22Rv1 (cell line): Measurements from ENCODE around the gene TTC28.
A peak's percentile ranks its signal among the peaks of the same experiment; 100 is the strongest.

Source experiments
- H3K27ac ChIP-seq: fragments of 450-650 bp; 2 replicates; pipeline ENCODE4 v1.5.1; 2017
- ZFX ChIP-seq: fragments of 450-650 bp; IDR thresholded peaks from 2 replicates; pipeline ENCODE4 v1.6.1; 2017; ENCODE audit warnings: antibody characterized with exemption, borderline replicate concordance
- TF ChIP-seq, protein P1 (sequence below): fragments of 450-650 bp; IDR thresholded peaks from 2 replicates; pipeline ENCODE4 v1.5.1; 2017; ENCODE audit warnings: mild to moderate bottlenecking

The TTC28 gene

DNA sequence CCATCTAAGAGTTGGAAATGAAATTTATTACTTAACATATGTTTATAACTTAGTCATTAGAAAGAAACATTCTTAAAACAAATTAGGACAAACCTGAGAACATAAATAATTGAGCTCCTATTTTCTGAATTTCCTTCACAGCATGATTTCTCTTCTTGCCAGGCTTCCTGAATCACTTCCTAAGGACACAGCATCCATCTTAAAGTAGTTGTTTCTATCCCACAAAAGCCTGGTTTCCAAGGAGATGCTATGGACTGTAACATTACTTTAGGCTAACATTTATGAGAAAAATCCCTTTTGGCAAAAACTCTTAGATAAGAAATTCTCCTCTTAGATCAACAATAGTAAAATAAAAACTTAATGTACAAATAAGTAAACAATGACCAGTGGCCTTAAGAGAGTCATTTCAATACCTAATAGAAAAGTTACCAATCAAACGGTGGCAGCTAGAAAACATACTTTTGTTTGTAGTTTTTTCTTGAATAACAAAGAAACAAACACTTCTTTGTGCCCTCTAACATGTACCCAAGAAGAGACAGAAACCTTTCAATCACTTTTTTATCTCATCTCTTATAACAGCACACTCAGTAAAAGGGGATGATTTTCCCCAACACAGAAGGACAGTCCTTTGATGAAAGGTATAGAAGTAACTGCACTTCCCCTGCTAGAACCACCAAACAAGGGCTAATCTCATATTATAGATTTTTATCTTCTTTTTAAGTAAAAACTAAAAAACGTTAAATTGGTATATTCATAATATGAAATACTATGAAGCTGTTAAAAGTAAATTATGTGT is 74.5 kb downstream of the TTC28 start:
- TF ChIP-seq, protein P1, sequence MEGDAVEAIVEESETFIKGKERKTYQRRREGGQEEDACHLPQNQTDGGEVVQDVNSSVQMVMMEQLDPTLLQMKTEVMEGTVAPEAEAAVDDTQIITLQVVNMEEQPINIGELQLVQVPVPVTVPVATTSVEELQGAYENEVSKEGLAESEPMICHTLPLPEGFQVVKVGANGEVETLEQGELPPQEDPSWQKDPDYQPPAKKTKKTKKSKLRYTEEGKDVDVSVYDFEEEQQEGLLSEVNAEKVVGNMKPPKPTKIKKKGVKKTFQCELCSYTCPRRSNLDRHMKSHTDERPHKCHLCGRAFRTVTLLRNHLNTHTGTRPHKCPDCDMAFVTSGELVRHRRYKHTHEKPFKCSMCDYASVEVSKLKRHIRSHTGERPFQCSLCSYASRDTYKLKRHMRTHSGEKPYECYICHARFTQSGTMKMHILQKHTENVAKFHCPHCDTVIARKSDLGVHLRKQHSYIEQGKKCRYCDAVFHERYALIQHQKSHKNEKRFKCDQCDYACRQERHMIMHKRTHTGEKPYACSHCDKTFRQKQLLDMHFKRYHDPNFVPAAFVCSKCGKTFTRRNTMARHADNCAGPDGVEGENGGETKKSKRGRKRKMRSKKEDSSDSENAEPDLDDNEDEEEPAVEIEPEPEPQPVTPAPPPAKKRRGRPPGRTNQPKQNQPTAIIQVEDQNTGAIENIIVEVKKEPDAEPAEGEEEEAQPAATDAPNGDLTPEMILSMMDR = no peak
- no peak for TF ChIP-seq ZFX
- no peak overlapping the region for H3K27ac ChIP-seq

DNA sequence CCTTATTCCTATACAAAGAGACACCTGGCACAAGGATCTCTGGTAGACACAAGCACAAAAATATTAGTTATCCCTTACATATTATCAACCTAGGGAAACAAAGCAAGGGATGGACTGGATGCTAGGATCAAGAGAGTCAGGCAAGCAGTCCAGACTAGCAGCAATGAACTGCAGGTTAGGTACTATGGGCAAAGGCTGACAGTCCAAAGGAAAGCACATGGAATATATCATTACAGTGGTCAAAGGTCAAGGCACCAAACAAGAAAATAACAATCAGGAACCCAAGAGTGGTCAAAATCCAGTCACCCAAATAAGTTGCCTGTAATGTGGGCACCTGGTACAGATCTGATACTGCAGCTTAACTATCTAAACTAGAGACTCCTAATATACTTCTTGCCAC is 77.7 kb downstream of the TTC28 start:
- TF ChIP-seq, protein P1 = no peak
- no peak for TF ChIP-seq ZFX
- H3K27ac ChIP-seq = no peak overlapping the region

DNA sequence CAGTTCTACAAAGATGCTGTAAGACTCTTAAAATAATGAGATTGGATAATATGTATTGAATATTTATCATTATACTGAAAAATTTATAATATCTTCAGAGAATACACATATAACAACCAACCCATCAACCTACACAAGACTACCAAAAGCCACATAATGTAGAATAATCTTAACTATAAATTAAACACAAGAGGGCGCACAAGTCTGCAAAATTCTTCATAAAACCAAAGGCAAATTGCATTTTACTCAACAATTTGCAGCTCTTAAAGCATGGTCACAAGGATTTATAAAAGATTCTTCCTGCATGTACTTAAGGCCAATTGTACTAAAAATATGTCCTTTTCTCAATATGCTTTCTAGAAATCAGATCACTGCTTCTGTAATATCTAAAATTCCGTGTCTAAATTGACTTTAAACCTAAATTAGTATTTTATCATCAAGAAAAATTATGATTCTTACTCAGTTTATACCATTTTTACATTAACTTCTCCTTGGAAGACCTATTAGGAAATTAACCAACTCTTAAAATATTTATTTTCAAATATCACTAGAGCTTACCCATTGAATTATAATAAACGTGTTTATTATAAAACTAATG is 79.0 kb downstream of the TTC28 start:
- H3K27ac ChIP-seq = no peak overlapping the region
- TF ChIP-seq, protein P1 = peak; percentile 73
- no peak for TF ChIP-seq ZFX

DNA sequence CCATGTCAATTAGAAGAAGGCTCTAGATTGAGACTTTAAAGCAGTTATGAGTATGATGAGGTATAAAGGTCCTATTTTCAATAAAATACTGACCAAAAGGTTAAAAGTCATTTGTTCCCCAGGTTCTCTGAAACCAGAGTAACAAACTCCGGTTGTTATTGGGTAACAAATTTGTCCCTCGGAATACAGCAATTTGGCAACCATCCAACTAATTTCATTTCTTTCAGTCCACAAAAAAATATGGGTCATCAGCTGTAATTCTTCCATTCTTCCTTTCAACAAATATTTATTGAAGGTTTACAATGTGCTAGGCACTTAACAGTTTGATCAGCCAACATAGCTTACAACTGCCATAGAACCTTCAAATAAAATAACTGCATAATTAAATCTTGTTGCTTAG is 79.9 kb downstream of the TTC28 start:
- H3K27ac ChIP-seq = no peak overlapping the region
- no peak for TF ChIP-seq ZFX
- TF ChIP-seq, protein P1 = no peak

DNA sequence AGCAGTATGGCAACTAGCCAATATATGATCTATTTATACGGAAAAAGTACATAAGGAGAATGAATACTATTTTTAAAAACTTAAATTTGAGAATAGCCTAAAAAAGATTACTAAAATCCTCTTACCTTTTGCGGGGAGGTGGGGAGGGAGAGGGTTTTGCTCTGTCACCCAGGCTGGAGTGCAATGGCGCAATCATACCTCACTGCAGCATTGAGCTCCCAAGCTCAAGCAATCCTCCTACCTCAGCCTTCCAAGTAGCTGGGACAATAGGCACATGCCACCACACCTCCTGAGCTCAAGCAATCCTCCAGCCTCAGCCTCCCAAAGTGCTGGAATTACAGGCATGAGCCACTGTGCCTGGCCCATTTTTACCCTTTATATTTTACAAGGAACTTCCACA is 82.0 kb downstream of the TTC28 start:
- no peak for TF ChIP-seq ZFX
- TF ChIP-seq, protein P1 = no peak
- H3K27ac ChIP-seq = no peak overlapping the region

DNA sequence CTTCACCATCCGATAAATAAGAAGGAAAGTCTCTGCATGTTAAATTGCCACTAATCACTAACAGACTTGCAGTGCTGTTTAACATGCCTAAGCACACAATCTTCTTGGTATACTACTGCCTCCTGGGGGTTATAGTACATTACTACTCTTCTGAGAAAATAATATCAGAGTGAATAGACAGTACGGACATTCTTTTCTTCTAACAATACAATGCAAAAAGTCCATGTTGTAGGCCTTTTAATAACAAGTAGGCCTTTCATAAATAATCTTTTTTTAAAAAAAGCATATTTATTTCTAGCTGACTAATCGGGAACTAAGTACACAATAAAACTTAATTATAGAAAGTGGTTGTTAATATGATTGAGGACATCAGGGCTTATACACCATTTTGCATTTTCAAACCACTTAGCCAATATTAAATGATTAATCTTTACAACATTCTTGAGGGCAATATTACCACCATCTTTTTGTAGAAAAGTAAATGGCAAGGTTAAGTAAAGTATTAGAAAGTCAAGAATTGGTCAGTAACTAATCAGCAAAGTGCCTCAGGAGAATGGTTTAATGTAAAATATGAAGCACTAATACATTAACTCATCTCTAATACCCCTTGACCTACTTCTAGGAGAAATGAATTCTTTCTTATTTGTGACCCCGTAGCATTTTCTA is 84.7 kb downstream of the TTC28 start:
- no peak overlapping the region for H3K27ac ChIP-seq
- TF ChIP-seq, protein P1 = peak; percentile 84
- TF ChIP-seq ZFX = no peak

DNA sequence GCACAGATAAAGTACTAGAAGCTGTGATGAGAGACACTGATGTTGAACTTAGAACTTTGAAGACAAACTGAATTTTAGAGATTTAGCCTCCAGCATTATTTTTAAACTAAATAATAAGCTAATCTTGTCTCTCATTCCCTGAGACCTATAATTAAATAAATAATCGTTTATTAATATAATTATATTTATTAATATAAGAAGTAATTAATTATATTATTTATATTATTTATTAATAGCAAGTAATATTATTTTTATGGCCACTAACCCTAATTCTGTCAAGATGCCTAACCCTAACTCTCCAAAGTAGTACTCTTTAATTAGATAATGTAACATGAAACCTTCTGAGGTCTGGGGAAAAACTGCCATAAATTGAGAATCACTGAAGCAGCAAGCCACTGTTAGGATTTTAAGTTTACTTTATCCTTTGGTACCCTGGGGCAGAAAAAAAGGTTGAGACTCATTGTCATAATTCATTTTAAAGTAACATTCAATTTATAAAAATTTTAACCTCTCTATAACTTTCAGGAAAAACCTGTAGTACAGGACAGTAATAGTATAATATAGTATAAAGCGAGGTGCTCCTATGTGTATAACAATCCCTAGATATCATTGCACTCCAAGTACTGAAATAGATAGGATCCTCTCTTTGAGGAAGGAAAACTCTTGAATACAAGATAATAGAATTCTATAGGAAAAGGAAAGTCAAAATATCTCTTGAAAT is 85.4 kb downstream of the TTC28 start:
- no peak for TF ChIP-seq ZFX
- TF ChIP-seq, protein P1 = no peak
- H3K27ac ChIP-seq = no peak overlapping the region
